Measurements from ENCODE around the gene ARSB. TPM values are rescaled to one million over a fixed set of nuclear protein-coding genes. Genes with fewer than 3 reads are reported as not detected.

Gene ARSB
- total and polyA plus RNA-seq, 3 donors from 2014 or later: 5.3 to 12.9 (median 11.8) TPM

DNA sequence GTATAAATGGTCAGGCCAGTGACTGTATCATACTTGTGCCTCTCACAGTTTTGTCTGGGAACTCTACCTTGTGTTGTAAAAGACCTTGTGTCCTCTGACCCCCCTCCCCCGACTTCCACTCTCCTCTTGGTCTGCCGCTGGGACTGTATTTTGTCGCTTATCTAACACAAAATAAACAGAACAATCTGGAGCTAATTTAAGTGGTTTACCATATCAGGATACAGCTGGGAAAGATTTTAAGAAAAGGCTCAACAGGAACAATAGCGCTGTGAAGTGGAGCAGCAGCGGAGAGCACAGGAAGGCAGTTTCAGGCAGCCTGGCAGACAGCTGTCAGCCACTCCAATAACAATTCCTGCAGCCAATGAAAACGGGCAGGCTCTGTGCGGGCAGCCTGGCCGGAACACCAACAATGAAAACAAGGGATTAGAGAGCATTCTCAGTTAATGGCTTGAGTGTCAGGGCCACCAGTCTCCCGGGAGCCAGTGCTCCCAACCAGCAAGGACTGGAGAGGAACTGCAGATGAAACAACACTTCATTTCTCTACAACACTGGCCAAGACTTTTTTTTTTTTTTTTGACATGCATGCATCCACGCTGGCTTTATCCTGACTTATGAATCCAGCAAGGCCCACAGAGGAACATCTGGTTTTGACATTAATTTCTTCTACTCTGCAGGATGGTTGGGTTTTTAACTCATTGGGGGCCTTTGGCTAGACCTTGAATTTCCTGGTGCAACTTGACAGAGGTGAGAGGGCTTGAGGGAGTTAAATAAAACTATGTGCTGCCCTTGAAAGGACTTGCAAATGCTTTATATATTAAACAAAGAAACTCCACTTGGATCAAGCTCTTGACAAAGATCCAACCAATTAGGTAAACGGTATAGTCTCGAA, 76.7 kb downstream of the ARSB start:
- 29 to 41% methylated on average over 12 of the region's 12 CpGs for WGBS, 2 donors
- peak; percentile 21 for DNase-seq
- Histone ChIP-seq H3K36me3 (ENCODE audit: low read depth, missing control alignments) (no peaks in the 10 kb centered on the region), H3K27ac (peak overlapping the region in 1 of 2 donors; percentile 26), H3K9me3 (no peaks in the 10 kb centered on the region), H3K4me1 (peaks cover 7% of the 10 kb centered on the region), H3K27me3 (no peaks in the 10 kb centered on the region), H3K4me3 (no peak overlapping the region)
- no peak for TF ChIP-seq POLR2A (IDR thresholded peaks at IDR 0.05)
- TF ChIP-seq CTCF (IDR thresholded peaks at IDR 0.05): no peak
- intact Hi-C loops (cut with DNase I; ENCODE audit: low total_unique reads): no loop called here

DNA sequence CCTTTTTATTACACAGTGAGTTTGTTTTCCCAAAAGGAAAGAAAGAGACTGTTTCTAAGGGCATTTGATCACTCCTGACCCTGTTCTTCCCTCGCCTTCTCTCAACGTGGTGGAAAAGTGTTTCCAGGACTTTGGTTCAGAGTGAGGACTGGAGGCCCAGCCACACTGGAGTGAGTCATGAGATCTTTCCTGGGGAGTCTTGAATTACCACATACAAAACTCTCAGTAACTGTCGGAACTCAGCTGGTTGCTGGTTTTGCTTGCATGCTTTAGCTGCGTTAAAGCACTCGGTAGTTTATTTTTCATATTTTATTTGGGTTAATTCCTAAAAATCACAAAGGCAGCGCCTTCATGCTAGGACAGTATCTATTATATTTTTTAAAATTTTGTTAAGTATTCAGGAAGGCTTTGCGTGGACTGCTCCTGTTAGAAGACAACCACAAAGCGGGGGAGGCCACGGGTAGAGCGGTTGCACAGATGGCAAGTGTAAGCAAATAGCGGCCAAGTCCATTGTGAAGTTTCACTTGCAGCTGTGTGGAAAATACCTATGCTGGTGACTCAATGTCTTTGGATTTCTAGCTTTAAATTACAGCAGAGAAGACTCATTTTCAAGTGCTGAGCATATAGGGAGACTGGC, 77.7 kb downstream of the ARSB start:
- Histone ChIP-seq H3K27ac (no peak overlapping the region), H3K4me1 (peaks cover 7% of the 10 kb centered on the region), H3K4me3 (no peak overlapping the region), H3K36me3 (ENCODE audit: low read depth, missing control alignments) (no peaks in the 10 kb centered on the region), H3K27me3 (no peaks in the 10 kb centered on the region), H3K9me3 (no peaks in the 10 kb centered on the region)
- 51 to 66% methylated on average over 11 of the region's 11 CpGs for WGBS, 2 donors
- no peak for DNase-seq
- intact Hi-C loops (cut with DNase I; ENCODE audit: low total_unique reads): no loop called here
- TF ChIP-seq POLR2A (IDR thresholded peaks at IDR 0.05): no peak
- no peak for TF ChIP-seq CTCF (IDR thresholded peaks at IDR 0.05)

DNA sequence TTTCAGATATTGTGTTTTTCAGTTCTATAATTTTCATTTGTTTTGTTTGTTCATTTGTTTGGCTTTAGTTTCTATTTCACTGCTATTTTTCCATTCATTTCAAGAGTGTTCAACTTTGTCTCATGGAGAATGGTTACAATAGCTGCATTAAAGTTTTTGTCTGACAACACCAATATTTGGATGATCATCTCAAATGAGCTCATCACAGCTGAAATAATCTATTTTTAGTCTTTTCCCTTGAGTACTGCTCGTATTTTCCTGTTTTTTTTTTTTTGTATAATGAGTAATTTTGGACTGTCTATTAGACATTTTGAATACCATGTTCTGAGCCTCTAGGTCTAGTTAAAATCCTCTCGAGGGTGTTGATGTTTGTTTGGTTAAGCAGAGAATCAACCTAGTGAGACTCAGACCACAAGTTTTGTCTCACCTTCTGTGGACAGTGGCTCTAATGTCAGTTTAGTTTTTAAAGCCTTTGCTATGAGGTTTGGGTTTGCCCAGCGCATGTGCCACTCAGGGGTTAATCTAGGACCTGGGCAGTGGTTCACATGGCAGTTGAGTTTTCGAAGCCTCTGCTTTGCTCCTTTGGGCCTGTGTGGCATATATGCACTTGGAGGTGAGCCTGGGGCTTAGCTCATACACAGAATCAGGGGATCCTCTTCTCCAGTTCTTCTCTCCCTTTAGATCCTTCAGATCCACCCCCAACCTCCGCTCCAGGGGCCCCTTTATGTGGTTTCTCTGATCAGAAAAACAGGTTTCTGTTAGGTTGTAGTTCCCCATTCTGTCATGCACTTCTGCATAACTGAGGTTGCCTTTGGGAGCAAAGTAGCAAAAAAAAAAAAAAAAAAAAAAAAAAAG, 79.8 kb downstream of the ARSB start:
- intact Hi-C loops (cut with DNase I; ENCODE audit: low total_unique reads): no loop called here
- no peak overlapping the region for H3K4me3 ChIP-seq
- no peak for DNase-seq
- no peak overlapping the region for H3K27ac ChIP-seq
- no peaks in the 10 kb centered on the region for H3K27me3 ChIP-seq
- TF ChIP-seq CTCF (IDR thresholded peaks at IDR 0.05) (no peak), POLR2A (IDR thresholded peaks at IDR 0.05) (no peak)
- H3K4me1 ChIP-seq: peaks cover 7% of the 10 kb centered on the region
- 69 to 76% methylated on average over 5 of the region's 5 CpGs for WGBS, 2 donors
- H3K36me3 ChIP-seq (ENCODE audit: low read depth, missing control alignments): no peaks in the 10 kb centered on the region
- no peaks in the 10 kb centered on the region for H3K9me3 ChIP-seq

GRCh38 chr5:78903861-78904260, 81.2 kb downstream of the ARSB start:
- WGBS, 2 donors: 59 to 62% methylated on average over 1 of the region's 1 CpG
- TF ChIP-seq POLR2A (IDR thresholded peaks at IDR 0.05) (no peak), CTCF (IDR thresholded peaks at IDR 0.05) (no peak)
- intact Hi-C loops (cut with DNase I; ENCODE audit: low total_unique reads): no loop called here

More at GRCh38 chr5:78903861-78904260, 81.2 kb downstream of the ARSB start:
- Histone ChIP-seq H3K4me3 (no peak overlapping the region), H3K36me3 (ENCODE audit: low read depth, missing control alignments) (no peaks in the 10 kb centered on the region), H3K9me3 (no peaks in the 10 kb centered on the region), H3K27me3 (no peaks in the 10 kb centered on the region), H3K4me1 (peaks cover 5% of the 10 kb centered on the region), H3K27ac (no peak overlapping the region)
- no peak for DNase-seq
